Testis (tissue), 3 donors: Measurements from ENCODE around the gene EXD2. TPM values are rescaled to one million over a fixed set of nuclear protein-coding genes. Genes with fewer than 3 reads are reported as not detected.

Experiments
- DNase-seq: peaks from one replicate; pipeline ENCODE4 v3.0.0-alpha.2; 2019
- H3K27ac ChIP-seq, 2 donors: fragments of 200-600 bp; sonication (generic); one replicate each; pipeline ENCODE4 v1.5.1; 2019
- H3K27me3 ChIP-seq: fragments of 200-600 bp; sonication (generic); one replicate; pipeline ENCODE4 v1.5.1; 2019
- H3K36me3 ChIP-seq: fragments of 200-600 bp; sonication (generic); one replicate; pipeline ENCODE4 v1.5.1; 2017; ENCODE audit warnings: low read depth; ENCODE audit errors: missing control alignments
- H3K4me1 ChIP-seq: fragments of 200-600 bp; sonication (generic); one replicate; pipeline ENCODE4 v1.5.1; 2019
- H3K4me3 ChIP-seq, 2 donors: fragments of 200-600 bp; sonication (generic); one replicate each; pipeline ENCODE4 v1.5.1; 2017 to 2019
- H3K9me3 ChIP-seq: fragments of 200-600 bp; sonication (generic); one replicate; pipeline ENCODE4 v1.5.1; 2017
- POLR2A ChIP-seq: fragments of 450-650 bp; IDR thresholded peaks from one replicate; pipeline ENCODE4 v1.6.1; 2017; ENCODE audit warnings: antibody characterized with exemption, mild to moderate bottlenecking, moderate library complexity
- WGBS, 2 donors: methylation state at CpG; one replicate each; pipeline ENCODE4 v1.1.5; 2018; 5-methylcytosine and 5-hydroxymethylcytosine counted together
- intact Hi-C: fragments of 100-400 bp; cut with DNase I; formaldehyde crosslinking; loops from one replicate; pipeline ENCODE4 v1.15.1; 2023; ENCODE audit warnings: low total_unique reads
- polyA plus RNA-seq: library from polyadenylated mRNA; stranded (reverse); fragments of 350-450 nt; fragmentation: Illumina TruSeq; extraction: RNeasy Lipid Tissue Mini Kit (QIAGEN cat#74804); gene quantifications from one replicate; pipeline ENCODE4 v1.2.3, GENCODE V29; 2014; ENCODE audit warnings: low read depth, low replicate concordance; ENCODE audit not compliant: insufficient read depth
- total RNA-seq, 2 donors: library from RNA; depleted of rRNA; stranded (reverse); fragments of >200 nt; gene quantifications; one replicate each; pipeline ENCODE4 v1.2.3, GENCODE V29; 2016
- TF ChIP-seq, protein P1 (sequence below), 3 experiments: fragments of 450-650 bp in 2 of 3; fragments of 200-600 bp in 1 of 3; sonication (generic) in 1 of 3; IDR thresholded peaks; one replicate each; pipeline ENCODE4 v1.5.1; 2016 to 2019; ENCODE audit warnings: antibody characterized with exemption in 3 of 3, mild to moderate bottlenecking in 2 of 3, moderate library complexity in 1 of 3

EXD2 gene
- total and polyA plus RNA-seq, 3 donors from 2014 or later = 22.4 to 70.3 (median 27.2) TPM

DNA sequence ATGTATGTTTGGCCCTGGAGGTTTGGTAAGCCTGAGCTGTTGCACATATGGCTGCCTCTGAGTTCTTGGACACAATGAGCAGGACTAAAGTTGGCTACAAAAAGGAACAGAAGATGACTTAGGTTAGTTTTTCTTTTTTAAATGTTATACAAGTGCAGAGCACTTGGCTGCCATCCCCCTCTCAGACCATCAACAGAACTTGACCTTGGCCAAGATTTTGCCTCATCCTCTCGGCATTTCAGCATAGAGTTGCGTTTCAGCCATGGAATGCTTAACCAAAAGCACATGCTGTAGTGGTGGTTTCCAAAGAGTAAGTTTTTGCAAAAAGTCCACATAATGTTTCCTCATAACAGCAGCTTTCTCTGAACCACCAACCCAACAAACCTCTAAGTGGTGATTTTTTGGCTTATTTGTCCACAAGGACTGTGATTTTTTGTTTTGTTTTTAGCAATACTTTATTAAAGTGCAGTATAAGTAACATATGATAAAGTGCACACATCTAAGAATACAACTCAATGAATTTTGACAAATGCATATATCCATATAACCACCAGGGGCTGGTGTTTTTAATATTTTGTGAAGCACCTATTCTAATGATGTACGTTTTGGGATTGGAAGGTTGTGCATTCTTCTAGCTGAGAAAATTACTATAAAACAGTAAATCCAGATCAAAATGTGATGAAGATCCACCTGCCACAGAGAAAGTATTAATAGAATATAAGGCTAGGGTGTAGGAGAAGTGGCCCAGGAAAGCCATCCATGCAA, 56.6 kb downstream of the EXD2 start:
- H3K4me1 ChIP-seq = peaks cover 10% of the 10 kb centered on the region
- 43 to 57% methylated on average over 3 of the region's 3 CpGs for WGBS, 2 donors
- no peak for TF ChIP-seq POLR2A
- TF ChIP-seq, protein P1, sequence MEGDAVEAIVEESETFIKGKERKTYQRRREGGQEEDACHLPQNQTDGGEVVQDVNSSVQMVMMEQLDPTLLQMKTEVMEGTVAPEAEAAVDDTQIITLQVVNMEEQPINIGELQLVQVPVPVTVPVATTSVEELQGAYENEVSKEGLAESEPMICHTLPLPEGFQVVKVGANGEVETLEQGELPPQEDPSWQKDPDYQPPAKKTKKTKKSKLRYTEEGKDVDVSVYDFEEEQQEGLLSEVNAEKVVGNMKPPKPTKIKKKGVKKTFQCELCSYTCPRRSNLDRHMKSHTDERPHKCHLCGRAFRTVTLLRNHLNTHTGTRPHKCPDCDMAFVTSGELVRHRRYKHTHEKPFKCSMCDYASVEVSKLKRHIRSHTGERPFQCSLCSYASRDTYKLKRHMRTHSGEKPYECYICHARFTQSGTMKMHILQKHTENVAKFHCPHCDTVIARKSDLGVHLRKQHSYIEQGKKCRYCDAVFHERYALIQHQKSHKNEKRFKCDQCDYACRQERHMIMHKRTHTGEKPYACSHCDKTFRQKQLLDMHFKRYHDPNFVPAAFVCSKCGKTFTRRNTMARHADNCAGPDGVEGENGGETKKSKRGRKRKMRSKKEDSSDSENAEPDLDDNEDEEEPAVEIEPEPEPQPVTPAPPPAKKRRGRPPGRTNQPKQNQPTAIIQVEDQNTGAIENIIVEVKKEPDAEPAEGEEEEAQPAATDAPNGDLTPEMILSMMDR (IDR thresholded peaks at IDR 0.05) = peak in 1 of 3 experiments; percentile 40
- H3K27ac ChIP-seq = peak overlapping the region in 1 of 2 donors; percentile 64
- intact Hi-C loops = loop anchor here (10.0 kb wide), 2 partner anchors 117 to 207 kb away; no protein-coding TSS in a partner anchor
- H3K36me3 ChIP-seq = no peaks in the 10 kb centered on the region
- no peaks in the 10 kb centered on the region for H3K27me3 ChIP-seq
- no peak overlapping the region for H3K4me3 ChIP-seq
- DNase-seq = peak; percentile 81
- no peaks in the 10 kb centered on the region for H3K9me3 ChIP-seq

DNA sequence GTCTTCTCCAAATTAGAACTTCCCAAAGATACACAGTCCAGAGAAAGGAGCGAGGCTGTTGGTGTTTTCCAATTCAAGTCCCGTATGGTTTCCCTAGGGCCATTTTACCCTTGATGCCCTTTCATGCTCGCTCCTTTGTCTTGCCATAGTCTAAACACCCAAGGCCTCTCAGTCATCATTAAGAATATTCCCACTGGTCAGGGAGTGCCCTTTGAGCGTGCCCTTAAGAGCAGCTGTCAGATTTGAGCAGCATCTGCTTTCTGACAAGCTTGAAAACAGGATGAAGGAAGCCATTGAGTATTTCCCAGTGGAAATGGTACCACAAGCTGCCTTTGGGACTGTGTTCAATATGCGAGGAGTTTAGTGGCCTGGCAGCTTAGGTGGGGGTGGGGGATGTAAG, 58.3 kb downstream of the EXD2 start:
- Histone ChIP-seq H3K9me3 (no peaks in the 10 kb centered on the region), H3K4me3 (no peak overlapping the region), H3K27ac (no peak overlapping the region), H3K27me3 (no peaks in the 10 kb centered on the region), H3K36me3 (no peaks in the 10 kb centered on the region), H3K4me1 (peaks cover 10% of the 10 kb centered on the region)
- intact Hi-C loops = loop anchor here (10.0 kb wide), 2 partner anchors 115 to 205 kb away; no protein-coding TSS in a partner anchor
- 84 to 89% methylated on average over 5 of the region's 5 CpGs for WGBS, 2 donors
- TF ChIP-seq, protein P1 (IDR thresholded peaks at IDR 0.05) = no peak
- TF ChIP-seq POLR2A = no peak
- DNase-seq = no peak

DNA sequence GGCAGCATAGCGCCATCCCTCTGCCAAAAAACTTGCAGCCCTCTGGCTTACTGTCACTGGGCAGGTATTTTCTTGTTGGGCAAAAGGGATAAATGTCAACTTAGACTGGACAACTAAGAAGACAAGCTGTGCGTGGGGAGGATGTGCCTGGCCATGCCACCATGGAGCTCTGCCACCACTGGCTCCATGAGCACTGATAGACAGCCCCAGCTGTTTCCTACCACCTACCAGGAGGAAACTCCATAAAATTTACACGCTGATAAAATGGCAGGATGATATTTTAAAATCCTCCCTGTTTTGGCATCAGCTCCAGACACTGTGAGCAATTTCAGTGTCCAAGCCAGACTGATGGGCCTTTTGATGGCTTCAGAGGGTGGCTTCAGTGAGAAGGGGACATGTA, 61.6 kb downstream of the EXD2 start:
- intact Hi-C loops = no loop called here
- Histone ChIP-seq H3K9me3 (no peaks in the 10 kb centered on the region), H3K4me3 (no peak overlapping the region), H3K27ac (no peak overlapping the region), H3K4me1 (peaks cover 4% of the 10 kb centered on the region), H3K36me3 (no peaks in the 10 kb centered on the region), H3K27me3 (no peaks in the 10 kb centered on the region)
- 79 to 91% methylated on average over 2 to 3 of the region's 3 CpGs for WGBS, 2 donors
- TF ChIP-seq, protein P1 (IDR thresholded peaks at IDR 0.05) = no peak
- no peak for TF ChIP-seq POLR2A
- no peak for DNase-seq

DNA sequence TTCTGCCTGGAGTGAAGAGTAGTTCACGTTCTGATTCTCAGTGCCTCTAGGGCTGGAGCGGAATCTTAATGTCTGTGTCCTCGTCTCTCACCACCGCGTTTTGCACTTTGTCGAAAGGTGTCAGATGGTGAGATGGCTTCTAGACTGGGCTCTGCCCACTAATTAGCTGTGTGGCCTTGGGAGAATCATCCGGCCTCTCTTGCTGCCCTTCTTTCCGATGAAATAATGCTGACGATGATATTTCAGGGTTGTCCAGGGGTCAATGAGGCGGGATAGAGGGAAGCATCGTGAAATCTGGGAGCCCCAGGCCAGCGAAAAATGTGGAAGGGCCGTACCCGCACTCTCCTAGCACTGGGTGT, 67.8 kb downstream of the EXD2 start:
- DNase-seq = no peak
- peak overlapping the region; percentile 55 to 64 for H3K4me3 ChIP-seq
- no peaks in the 10 kb centered on the region for H3K27me3 ChIP-seq
- TF ChIP-seq POLR2A = no peak
- TF ChIP-seq, protein P1 (IDR thresholded peaks at IDR 0.05) = no peak
- 22 to 24% methylated on average over 14 of the region's 14 CpGs for WGBS, 2 donors
- H3K27ac ChIP-seq = no peak overlapping the region
- H3K4me1 ChIP-seq = peaks cover 5% of the 10 kb centered on the region
- H3K36me3 ChIP-seq = no peaks in the 10 kb centered on the region
- intact Hi-C loops = no loop called here
- no peaks in the 10 kb centered on the region for H3K9me3 ChIP-seq
